H9 (cell line): ENCODE data around the gene PNMA8A. TPM values are rescaled to one million over a fixed set of nuclear protein-coding genes. Genes with fewer than 3 reads are reported as not detected.

ENCODE experiments used
- DNase-seq: peaks from one replicate; pipeline ENCODE4 v3.0.0-alpha.2; 2017
- H2AFZ ChIP-seq: one replicate; pipeline ENCODE4 v1.6.1; 2013; ENCODE audit warnings: mild to moderate bottlenecking, low read length, control low read depth, moderate library complexity
- H2AK5ac ChIP-seq: 2 replicates; pipeline ENCODE4 v1.6.1; 2013; ENCODE audit warnings: low read length, control low read depth, mixed read lengths; ENCODE audit not compliant: insufficient read length
- H2BK120ac ChIP-seq: one replicate; pipeline ENCODE4 v1.6.1; 2013; ENCODE audit warnings: low read depth, mild to moderate bottlenecking, low read length, control low read depth, inconsistent platforms; ENCODE audit not compliant: poor library complexity, severe bottlenecking
- H2BK12ac ChIP-seq: 2 replicates; pipeline ENCODE4 v1.6.1; 2013; ENCODE audit warnings: low read length, control low read depth, mixed read lengths, low read depth; ENCODE audit not compliant: insufficient read length
- H2BK15ac ChIP-seq: 2 replicates; pipeline ENCODE4 v1.6.1; 2013; ENCODE audit warnings: low read depth, low read length, control low read depth
- H2BK20ac ChIP-seq: one replicate; pipeline ENCODE4 v1.6.1; 2013; ENCODE audit warnings: low read depth, mild to moderate bottlenecking, low read length, control low read depth, inconsistent platforms; ENCODE audit not compliant: poor library complexity, severe bottlenecking
- H2BK5ac ChIP-seq: 2 replicates; pipeline ENCODE4 v1.6.1; 2013; ENCODE audit warnings: low read length, control low read depth, mixed read lengths; ENCODE audit not compliant: insufficient read length
- H3K14ac ChIP-seq: 2 replicates; pipeline ENCODE4 v1.6.1; 2013; ENCODE audit warnings: low read length, control low read depth; ENCODE audit not compliant: insufficient read depth
- H3K18ac ChIP-seq: 2 replicates; pipeline ENCODE4 v1.6.1; 2013; ENCODE audit warnings: low read depth, mild to moderate bottlenecking, mixed read lengths, low read length, control low read depth; ENCODE audit not compliant: insufficient read length
- H3K23ac ChIP-seq: 2 replicates; pipeline ENCODE4 v1.6.1; 2013; ENCODE audit warnings: low read length, control low read depth, mixed read lengths, low read depth; ENCODE audit not compliant: insufficient read length
- H3K23me2 ChIP-seq: 2 replicates; pipeline ENCODE4 v1.6.1; 2013; ENCODE audit warnings: low read depth, mild to moderate bottlenecking, mixed read lengths, low read length, control low read depth; ENCODE audit not compliant: insufficient read length, poor library complexity, severe bottlenecking
- H3K27ac ChIP-seq: 2 replicates; pipeline ENCODE4 v1.5.1; 2013; ENCODE audit warnings: low read length, control low read depth, mixed read lengths, low read depth; ENCODE audit not compliant: insufficient read length
- H3K27me3 ChIP-seq: 2 replicates; pipeline ENCODE4 v1.6.1; 2013; ENCODE audit warnings: low read length, control low read depth, inconsistent platforms; ENCODE audit not compliant: insufficient read depth
- H3K4ac ChIP-seq: 2 replicates; pipeline ENCODE4 v1.6.1; 2013; ENCODE audit warnings: low read depth, mild to moderate bottlenecking, control low read depth, inconsistent platforms, low read length, moderate library complexity
- H3K4me1 ChIP-seq: 2 replicates; pipeline ENCODE4 v1.6.1; 2013; ENCODE audit warnings: low read length, control low read depth, inconsistent platforms; ENCODE audit not compliant: insufficient read depth
- H3K4me2 ChIP-seq: 2 replicates; pipeline ENCODE4 v1.6.1; 2013; ENCODE audit warnings: low read length, control low read depth, mixed read lengths; ENCODE audit not compliant: insufficient read length, insufficient read depth
- H3K56ac ChIP-seq: 2 replicates; pipeline ENCODE4 v1.6.1; 2013; ENCODE audit warnings: low read depth, mild to moderate bottlenecking, mixed read lengths, low read length, control low read depth; ENCODE audit not compliant: insufficient read length
- H3K79me1 ChIP-seq: 2 replicates; pipeline ENCODE4 v1.6.1; 2013; ENCODE audit warnings: low read depth, mild to moderate bottlenecking, moderate library complexity, low read length, control low read depth, inconsistent platforms; ENCODE audit not compliant: insufficient read depth, poor library complexity, severe bottlenecking
- H3K79me2 ChIP-seq: 2 replicates; pipeline ENCODE4 v1.6.1; 2013; ENCODE audit warnings: low read length, control low read depth, inconsistent platforms; ENCODE audit not compliant: insufficient read depth
- H3K9ac ChIP-seq: 2 replicates; pipeline ENCODE4 v1.6.1; 2013; ENCODE audit warnings: low read length, control low read depth, mixed read lengths; ENCODE audit not compliant: insufficient read length; ENCODE audit errors: extremely low read depth
- H3K9me3 ChIP-seq: one replicate; pipeline ENCODE4 v1.6.1; 2013; ENCODE audit warnings: low read depth, low read length, inconsistent platforms; ENCODE audit not compliant: control insufficient read depth
- H3T11ph ChIP-seq: one replicate; pipeline ENCODE4 v1.6.1; 2013; ENCODE audit warnings: mild to moderate bottlenecking, low read length, control low read depth, inconsistent platforms
- H4K20me1 ChIP-seq: one replicate; pipeline ENCODE4 v1.6.1; 2013; ENCODE audit not compliant: control insufficient read depth, insufficient read length, insufficient read depth
- H4K5ac ChIP-seq: 2 replicates; pipeline ENCODE4 v1.6.1; 2013; ENCODE audit warnings: low read depth, mild to moderate bottlenecking, mixed read lengths, low read length, control low read depth; ENCODE audit not compliant: insufficient read length
- H4K8ac ChIP-seq: replicated peaks from 2 replicates; pipeline ENCODE4 v1.6.1; 2013; ENCODE audit warnings: low read length, control low read depth, mixed read lengths, low read depth; ENCODE audit not compliant: insufficient read length
- H4K91ac ChIP-seq: 2 replicates; pipeline ENCODE4 v1.6.1; 2013; ENCODE audit warnings: low read depth, mild to moderate bottlenecking, moderate library complexity, mixed read lengths, low read length, control low read depth; ENCODE audit not compliant: insufficient read length
- H3K27ac Mint-ChIP-seq, 3 experiments: 2 replicates in 2 of 3; 3 replicates in 1 of 3; pipeline ENCODE4 v1.8.0; 2020 to 2021; ENCODE audit warnings: mixed read lengths in 3 of 3, mild to moderate bottlenecking in 1 of 3, moderate library complexity in 1 of 3
- H3K27me3 Mint-ChIP-seq: 2 replicates; pipeline ENCODE4 v1.8.0; 2021; ENCODE audit warnings: low read depth, mild to moderate bottlenecking, moderate library complexity, mixed read lengths
- H3K36me3 Mint-ChIP-seq, 3 experiments: 2 replicates in 2 of 3; 3 replicates in 1 of 3; pipeline ENCODE4 v1.8.0; 2020 to 2021; ENCODE audit warnings: low read depth in 3 of 3, mixed read lengths in 3 of 3; ENCODE audit not compliant: insufficient read depth in 1 of 3
- H3K4me1 Mint-ChIP-seq, 2 experiments: 2 replicates each; pipeline ENCODE4 v1.8.0; 2020; ENCODE audit warnings: mixed read lengths in 2 of 2
- H3K4me3 Mint-ChIP-seq, 2 experiments: 2 replicates in 1 of 2; 3 replicates in 1 of 2; pipeline ENCODE4 v1.8.0; 2020 to 2021; ENCODE audit warnings: mild to moderate bottlenecking in 2 of 2, mixed read lengths in 2 of 2, moderate library complexity in 1 of 2
- H3K9me3 Mint-ChIP-seq, 2 experiments: 2 replicates in 1 of 2; 3 replicates in 1 of 2; pipeline ENCODE4 v1.8.0; 2020; ENCODE audit warnings: mild to moderate bottlenecking in 2 of 2, mixed read lengths in 2 of 2, moderate library complexity in 1 of 2
- CTCF ChIP-seq: fragments of 200-600 bp; sonication (generic); conservative IDR thresholded peaks from 3 replicates; pipeline ENCODE4 v1.8.0; 2021; ENCODE audit warnings: antibody characterized with exemption, mild to moderate bottlenecking
- WGBS: extraction: QIAGEN DNeasy Blood & Tissue Kit; methylation state at CpG from one replicate; pipeline ENCODE4 v1.1.7; 2013; ENCODE audit warnings: missing lambda C conversion rate, low lambda C conversion rate, mixed read lengths; ENCODE audit not compliant: insufficient read length; ENCODE audit errors: extremely low coverage; 5-methylcytosine and 5-hydroxymethylcytosine counted together
- total RNA-seq: library from RNA; stranded (reverse); gene quantifications from 2 replicates; pipeline ENCODE4 v1.2.1, GENCODE V29; 2021

The PNMA8A gene
- total RNA-seq, 1 experiment from 2014 or later, result 22.6 TPM

- H3K9ac ChIP-seq, result no peak overlapping the region
- no peaks in the 10 kb centered on the region for H3K9me3 ChIP-seq
- H3K4me1 ChIP-seq, result no peaks in the 10 kb centered on the region
- no peak overlapping the region for H2BK12ac ChIP-seq
- no peak overlapping the region for H2BK20ac ChIP-seq
- H3K14ac ChIP-seq, result no peak overlapping the region
- H2AK5ac ChIP-seq, result no peak overlapping the region
- no peak overlapping the region for H4K91ac ChIP-seq
- H3T11ph ChIP-seq, result no peak overlapping the region
- H3K4me3 Mint-ChIP-seq, result no peak overlapping the region
- H3K23me2 ChIP-seq, result no peaks in the 10 kb centered on the region
- DNase-seq, result no peak
- H3K23ac ChIP-seq, result no peak overlapping the region
- no peak overlapping the region for H3K4me2 ChIP-seq
- H3K27ac ChIP-seq, result no peak overlapping the region
- H3K4ac ChIP-seq, result no peak overlapping the region
- no peak overlapping the region for H2AFZ ChIP-seq
- H3K18ac ChIP-seq, result no peak overlapping the region
- no peak overlapping the region for H2BK15ac ChIP-seq
- H3K56ac ChIP-seq, result no peak overlapping the region
- WGBS, result no CpG with 5 or more reads among the region's 12 CpGs
- no peak overlapping the region for H4K8ac ChIP-seq
- no peak overlapping the region for H4K5ac ChIP-seq
- H3K79me1 ChIP-seq, result no peaks in the 10 kb centered on the region
- no peaks in the 10 kb centered on the region for H3K36me3 Mint-ChIP-seq
- H3K9me3 Mint-ChIP-seq, result no peaks in the 10 kb centered on the region
- no peak overlapping the region for H2BK120ac ChIP-seq
- H3K27me3 ChIP-seq, result no peaks in the 10 kb centered on the region
- H2BK5ac ChIP-seq, result no peak overlapping the region
- H3K27me3 Mint-ChIP-seq, result 0 out of 2 replicates have a peak, but pooled peaks cover 5% of the 10 kb centered on the region
- H3K27ac Mint-ChIP-seq, result no peak overlapping the region
- no peak for TF ChIP-seq CTCF
- H3K79me2 ChIP-seq, result no peaks in the 10 kb centered on the region
- H4K20me1 ChIP-seq, result no peaks in the 10 kb centered on the region
- H3K4me1 Mint-ChIP-seq, result peaks cover 15 to 26% of the 10 kb centered on the region in 2 experiments
Measured at GRCh38 chr19:46480415-46480814, 9.1 kb upstream of the PNMA8A start.
